Hepatocyte (in vitro differentiated cells): ENCODE results near the gene PSG4.
"Not testable (repeated sequence)": the region's sequence is repeated elsewhere in the genome, so short reads cannot be mapped to it uniquely, and the experiment has no call there.

Experiments
- EZH2 ChIP-seq: fragments of 200-600 bp; sonication (generic); IDR thresholded peaks from 2 replicates; pipeline ENCODE4 v1.6.1; 2016; ENCODE audit warnings: antibody characterized with exemption, mild to moderate bottlenecking, borderline replicate concordance
- EZH2phosphoT487 ChIP-seq: fragments of 200-600 bp; sonication (generic); IDR thresholded peaks from one replicate; pipeline ENCODE4 v1.6.1; 2018; ENCODE audit warnings: antibody characterized with exemption, mild to moderate bottlenecking, low read depth, moderate library complexity; ENCODE audit not compliant: unreplicated experiment, severe bottlenecking
- TF ChIP-seq, protein P1 (sequence below): fragments of 200-600 bp; sonication (generic); IDR thresholded peaks from 2 replicates; pipeline ENCODE4 v1.5.1; 2016; ENCODE audit warnings: antibody characterized with exemption, mild to moderate bottlenecking; ENCODE audit not compliant: poor library complexity

GRCh38 chr19:43228730-43229129 is 23.3 kb upstream of the PSG4 start:
- TF ChIP-seq EZH2, EZH2phosphoT487: not testable (repeated sequence)
- TF ChIP-seq, protein P1, sequence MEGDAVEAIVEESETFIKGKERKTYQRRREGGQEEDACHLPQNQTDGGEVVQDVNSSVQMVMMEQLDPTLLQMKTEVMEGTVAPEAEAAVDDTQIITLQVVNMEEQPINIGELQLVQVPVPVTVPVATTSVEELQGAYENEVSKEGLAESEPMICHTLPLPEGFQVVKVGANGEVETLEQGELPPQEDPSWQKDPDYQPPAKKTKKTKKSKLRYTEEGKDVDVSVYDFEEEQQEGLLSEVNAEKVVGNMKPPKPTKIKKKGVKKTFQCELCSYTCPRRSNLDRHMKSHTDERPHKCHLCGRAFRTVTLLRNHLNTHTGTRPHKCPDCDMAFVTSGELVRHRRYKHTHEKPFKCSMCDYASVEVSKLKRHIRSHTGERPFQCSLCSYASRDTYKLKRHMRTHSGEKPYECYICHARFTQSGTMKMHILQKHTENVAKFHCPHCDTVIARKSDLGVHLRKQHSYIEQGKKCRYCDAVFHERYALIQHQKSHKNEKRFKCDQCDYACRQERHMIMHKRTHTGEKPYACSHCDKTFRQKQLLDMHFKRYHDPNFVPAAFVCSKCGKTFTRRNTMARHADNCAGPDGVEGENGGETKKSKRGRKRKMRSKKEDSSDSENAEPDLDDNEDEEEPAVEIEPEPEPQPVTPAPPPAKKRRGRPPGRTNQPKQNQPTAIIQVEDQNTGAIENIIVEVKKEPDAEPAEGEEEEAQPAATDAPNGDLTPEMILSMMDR = not testable (repeated sequence)
